Neutrophil (primary cell): ENCODE results near the gene LAMA4.

Experiments
- H3K27ac ChIP-seq: fragments of 200-600 bp; sonication (generic); 2 replicates; pipeline ENCODE4 v1.5.1; 2016; ENCODE audit warnings: mild to moderate bottlenecking, moderate library complexity
- H3K27me3 ChIP-seq: fragments of 200-600 bp; sonication (generic); 2 replicates; pipeline ENCODE4 v1.6.0; 2016; ENCODE audit warnings: mild to moderate bottlenecking
- H3K36me3 ChIP-seq: fragments of 200-600 bp; sonication (generic); 2 replicates; pipeline ENCODE4 v1.5.1; 2017
- H3K4me1 ChIP-seq, 2 experiments: fragments of 200-600 bp in 1 of 2; sonication (generic) in 1 of 2; 1 replicate in 1 of 2; 2 replicates in 1 of 2; pipeline versions ENCODE4 v1.5.1 to v1.6.1; 2013 to 2016; ENCODE audit warnings: low read depth in 1 of 2, low read length in 1 of 2, mild to moderate bottlenecking in 1 of 2, moderate library complexity in 1 of 2; ENCODE audit not compliant: control insufficient read depth in 1 of 2, insufficient read depth in 1 of 2
- H3K4me3 ChIP-seq, 2 experiments: fragments of 200-600 bp in 1 of 2; sonication (generic) in 1 of 2; 1 replicate in 1 of 2; 2 replicates in 1 of 2; pipeline ENCODE4 v1.5.1; 2013 to 2016; ENCODE audit warnings: low read depth in 1 of 2, low read length in 1 of 2, mild to moderate bottlenecking in 1 of 2, moderate library complexity in 1 of 2
- H3K9me3 ChIP-seq: fragments of 200-600 bp; sonication (generic); 2 replicates; pipeline ENCODE4 v1.5.1; 2016
- TF ChIP-seq, protein P1 (sequence below): fragments of 200-600 bp; sonication (generic); IDR thresholded peaks from 2 replicates; pipeline ENCODE4 v1.5.1; 2016; ENCODE audit warnings: antibody characterized with exemption

The LAMA4 gene

DNA sequence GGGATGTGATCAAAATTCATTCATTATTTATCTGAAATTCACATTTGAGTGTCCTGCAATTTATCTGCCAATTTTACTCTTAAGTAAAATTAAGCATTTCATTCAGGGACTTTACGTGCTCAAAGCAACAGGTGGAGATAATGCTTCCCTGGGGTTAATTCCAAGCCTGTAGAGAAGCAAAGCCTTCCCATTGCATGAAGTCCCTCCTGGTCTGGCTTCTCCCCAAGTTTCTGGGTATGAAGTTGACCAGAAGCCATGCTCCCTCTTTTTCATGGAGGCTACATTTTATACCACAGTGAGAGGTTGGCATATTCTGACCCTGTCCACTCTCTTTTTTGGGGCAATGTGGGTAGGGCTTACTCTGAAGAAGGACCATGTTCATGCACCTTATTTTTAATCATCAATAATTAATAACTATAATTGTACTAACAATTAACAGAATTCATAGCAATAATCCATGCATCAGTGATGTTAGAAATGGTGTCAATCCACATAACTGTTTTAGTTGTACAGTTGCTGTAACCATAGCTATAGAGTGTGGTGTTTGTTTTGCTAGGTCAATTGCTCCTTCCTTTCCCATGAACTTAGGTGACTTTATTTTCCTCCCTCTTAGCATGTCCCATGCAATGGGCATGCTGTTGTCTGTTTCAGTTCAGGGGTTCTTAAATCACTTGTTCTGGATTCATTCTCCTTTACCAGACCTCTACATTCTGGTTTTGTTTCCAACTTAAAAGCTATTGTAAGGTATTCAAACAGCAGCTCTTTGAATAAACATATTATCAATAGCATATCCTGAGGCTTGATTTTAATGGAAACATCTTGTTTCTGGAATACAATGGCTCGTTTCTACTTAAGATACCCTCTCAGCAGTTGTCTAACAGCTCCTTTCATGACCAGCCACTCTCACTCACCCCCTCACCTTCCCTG, 1.5 kb downstream of the LAMA4 start:
- Histone ChIP-seq H3K27me3 (peaks cover 65% of the 10 kb centered on the region), H3K36me3 (no peaks in the 10 kb centered on the region), H3K27ac (no peak overlapping the region), H3K4me3 (no peak overlapping the region), H3K9me3 (no peaks in the 10 kb centered on the region), H3K4me1 (peaks cover 6 to 9% of the 10 kb centered on the region in 2 experiments)
- TF ChIP-seq, protein P1, sequence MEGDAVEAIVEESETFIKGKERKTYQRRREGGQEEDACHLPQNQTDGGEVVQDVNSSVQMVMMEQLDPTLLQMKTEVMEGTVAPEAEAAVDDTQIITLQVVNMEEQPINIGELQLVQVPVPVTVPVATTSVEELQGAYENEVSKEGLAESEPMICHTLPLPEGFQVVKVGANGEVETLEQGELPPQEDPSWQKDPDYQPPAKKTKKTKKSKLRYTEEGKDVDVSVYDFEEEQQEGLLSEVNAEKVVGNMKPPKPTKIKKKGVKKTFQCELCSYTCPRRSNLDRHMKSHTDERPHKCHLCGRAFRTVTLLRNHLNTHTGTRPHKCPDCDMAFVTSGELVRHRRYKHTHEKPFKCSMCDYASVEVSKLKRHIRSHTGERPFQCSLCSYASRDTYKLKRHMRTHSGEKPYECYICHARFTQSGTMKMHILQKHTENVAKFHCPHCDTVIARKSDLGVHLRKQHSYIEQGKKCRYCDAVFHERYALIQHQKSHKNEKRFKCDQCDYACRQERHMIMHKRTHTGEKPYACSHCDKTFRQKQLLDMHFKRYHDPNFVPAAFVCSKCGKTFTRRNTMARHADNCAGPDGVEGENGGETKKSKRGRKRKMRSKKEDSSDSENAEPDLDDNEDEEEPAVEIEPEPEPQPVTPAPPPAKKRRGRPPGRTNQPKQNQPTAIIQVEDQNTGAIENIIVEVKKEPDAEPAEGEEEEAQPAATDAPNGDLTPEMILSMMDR = no peak

DNA sequence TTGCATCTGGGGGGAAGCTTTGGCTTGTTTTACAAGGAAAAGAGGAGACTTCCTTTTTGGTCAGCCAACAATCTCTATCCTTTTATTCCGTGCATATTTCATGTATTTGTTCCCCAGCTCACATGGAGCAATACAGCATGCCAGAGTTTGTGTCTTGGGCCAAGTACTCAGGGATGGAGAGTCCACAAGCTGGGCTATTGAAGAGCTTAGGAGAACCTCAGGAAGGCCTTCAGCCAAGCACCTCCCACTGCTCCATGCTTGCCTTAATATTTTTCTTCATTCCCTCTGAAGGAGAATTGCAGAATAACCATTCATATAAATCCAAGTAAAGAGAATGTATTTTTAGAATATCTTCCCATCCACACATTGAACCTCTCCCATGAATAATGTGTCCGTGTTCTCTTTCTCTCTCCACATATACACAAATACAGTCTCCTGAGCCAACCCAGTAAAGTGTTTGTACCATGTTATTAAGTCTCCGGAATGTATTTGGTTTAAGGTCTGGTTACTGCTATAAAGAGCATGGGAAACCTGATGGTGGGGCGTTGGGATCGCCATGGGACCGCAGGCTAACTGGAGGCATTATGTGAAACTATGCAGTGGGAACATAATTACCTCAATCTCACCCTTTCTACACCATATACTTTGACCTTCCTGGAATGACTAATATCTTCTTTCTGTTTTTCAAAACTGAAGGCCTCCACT, 3.0 kb downstream of the LAMA4 start:
- TF ChIP-seq, protein P1 = no peak
- H3K27me3 ChIP-seq = peaks cover 61% of the 10 kb centered on the region
- no peak overlapping the region for H3K4me3 ChIP-seq
- no peaks in the 10 kb centered on the region for H3K9me3 ChIP-seq
- H3K36me3 ChIP-seq = no peaks in the 10 kb centered on the region
- peaks cover 6 to 9% of the 10 kb centered on the region in 2 experiments for H3K4me1 ChIP-seq
- no peak overlapping the region for H3K27ac ChIP-seq

DNA sequence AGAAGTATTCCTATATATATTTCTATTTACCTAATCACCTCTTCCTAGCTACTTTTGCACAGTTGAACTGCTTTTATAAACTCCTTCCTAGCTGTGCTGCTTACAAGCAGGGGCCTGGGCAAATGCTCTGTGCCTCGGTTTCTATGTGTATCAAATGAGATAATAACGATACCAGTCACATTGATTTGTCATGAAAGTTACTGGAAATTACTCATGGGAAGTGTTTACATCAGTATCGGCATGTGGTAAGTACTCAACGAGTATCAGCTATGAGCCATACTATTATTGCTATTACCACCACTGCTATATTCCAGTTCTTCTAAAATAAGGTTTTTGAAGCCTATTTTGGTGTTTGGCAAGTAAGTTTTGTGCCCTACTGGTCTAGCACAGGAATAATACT, 4.9 kb downstream of the LAMA4 start:
- Histone ChIP-seq H3K4me3 (no peak overlapping the region), H3K27me3 (peaks cover 44% of the 10 kb centered on the region), H3K4me1 (peaks cover 6 to 9% of the 10 kb centered on the region in 2 experiments), H3K9me3 (no peaks in the 10 kb centered on the region), H3K36me3 (no peaks in the 10 kb centered on the region), H3K27ac (no peak overlapping the region)
- TF ChIP-seq, protein P1 = no peak

DNA sequence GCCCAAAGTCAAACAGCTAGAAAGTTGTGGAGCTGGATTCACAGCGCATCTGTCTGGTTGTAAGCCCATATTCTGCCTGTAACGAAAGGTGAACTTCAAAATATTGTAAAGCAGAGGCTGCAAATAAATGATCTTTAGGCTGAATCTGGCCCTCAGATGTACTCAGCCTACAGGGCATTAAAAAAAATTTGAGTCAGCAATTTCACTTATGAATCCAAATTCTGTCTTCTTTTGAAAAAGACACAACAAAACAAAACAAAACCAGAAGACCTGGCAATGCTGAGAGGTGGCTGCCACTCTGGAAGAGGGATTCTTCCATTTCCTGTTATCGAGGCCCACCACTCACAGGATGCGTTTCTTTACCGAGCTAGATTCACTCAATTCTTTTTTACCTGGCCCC, 7.1 kb downstream of the LAMA4 start:
- H3K27ac ChIP-seq = no peak overlapping the region
- H3K27me3 ChIP-seq = peaks cover 21% of the 10 kb centered on the region
- no peaks in the 10 kb centered on the region for H3K9me3 ChIP-seq
- TF ChIP-seq, protein P1 = no peak
- no peak overlapping the region for H3K4me3 ChIP-seq
- no peaks in the 10 kb centered on the region for H3K36me3 ChIP-seq
- H3K4me1 ChIP-seq = no peaks in the 10 kb centered on the region

DNA sequence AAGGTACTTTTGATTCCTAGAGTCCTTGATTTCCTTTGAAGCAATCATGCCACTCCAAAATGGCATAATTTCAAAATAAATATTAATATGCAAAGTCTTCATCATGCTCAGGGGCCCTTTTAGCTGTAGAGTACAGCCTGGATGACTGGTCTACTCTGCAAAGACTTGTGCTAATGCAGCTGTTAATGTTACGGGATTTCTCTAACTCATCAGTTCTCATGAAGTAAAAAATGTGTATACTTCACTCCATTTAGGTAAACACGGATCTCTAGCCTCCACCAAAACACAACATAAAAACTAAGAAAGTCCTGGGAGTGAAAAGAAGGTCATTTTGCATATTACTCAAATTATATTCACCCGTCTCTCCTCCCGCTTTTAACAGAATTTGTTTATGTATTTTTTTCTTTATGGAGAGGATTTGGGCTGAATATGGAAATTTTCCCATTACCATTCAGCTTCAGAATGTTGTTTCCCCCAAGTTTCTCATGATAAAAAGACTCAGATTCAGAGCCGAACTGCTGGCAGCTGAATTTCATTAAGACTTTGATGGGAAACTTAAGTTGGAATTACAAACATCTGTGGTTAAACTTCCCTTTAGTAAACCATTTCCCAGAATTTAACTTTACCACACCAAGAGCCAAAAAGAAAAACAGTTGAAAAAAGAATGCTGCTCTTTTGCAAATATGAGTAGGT, 8.7 kb downstream of the LAMA4 start:
- no peaks in the 10 kb centered on the region for H3K4me1 ChIP-seq

More for the DNA sequence above, 8.7 kb downstream of the LAMA4 start:
- Histone ChIP-seq H3K9me3 (no peaks in the 10 kb centered on the region), H3K36me3 (no peaks in the 10 kb centered on the region), H3K4me3 (no peak overlapping the region), H3K27ac (no peak overlapping the region), H3K27me3 (peaks cover 5% of the 10 kb centered on the region)
- TF ChIP-seq, protein P1 = no peak
